ENCODE results near the gene TIMM22.

The TIMM22 gene

GRCh38 chr17:968812-969730, 27.9 kb upstream of the TIMM22 start (continued):
- TF ChIP-seq PBX3 (CRISPR knock-in tag; IDR thresholded peaks at IDR 0.05) (no peak), OSR2 (tag by site-specific recombination; IDR thresholded peaks at IDR 0.05) (peak; percentile 57; the same call in 1 of the 2 replicates), ZNF596 (tag by site-specific recombination; IDR thresholded peaks at IDR 0.05) (peak; percentile 75), ZNF350 (tag by site-specific recombination; IDR thresholded peaks at IDR 0.05) (no peak), ZNF701 (tag by site-specific recombination; IDR thresholded peaks at IDR 0.05) (no peak), ZNF692 (tag by site-specific recombination; IDR thresholded peaks at IDR 0.05) (no peak), ZNF292 (tag by site-specific recombination; IDR thresholded peaks at IDR 0.05; ENCODE audit: borderline replicate concordance, low read depth) (no peak), ZNF112 (tag by site-specific recombination; IDR thresholded peaks at IDR 0.05) (no peak), ZSCAN23 (tag by site-specific recombination; IDR thresholded peaks at IDR 0.05) (no peak), ZNF16 (tag by site-specific recombination; IDR thresholded peaks at IDR 0.05; ENCODE audit: low read depth) (no peak), ZFP41 (tag by site-specific recombination; IDR thresholded peaks at IDR 0.05; ENCODE audit: borderline replicate concordance) (no peak), INSM2 (tag by site-specific recombination; IDR thresholded peaks at IDR 0.05) (peak; percentile 79; the same call in 1 of the 2 replicates), HIC1 (tag by site-specific recombination; IDR thresholded peaks at IDR 0.05) (0 out of 2 replicates have a peak, but pooled peaks have one; percentile 19), ZNF174 (tag by site-specific recombination; IDR thresholded peaks at IDR 0.05) (no peak), ZNF341 (tag by site-specific recombination; IDR thresholded peaks at IDR 0.05; ENCODE audit: low read depth) (peak; percentile 63; the same call in 1 of the 2 replicates), PRDM6 (tag by site-specific recombination; IDR thresholded peaks at IDR 0.05) (peak; percentile 81), TSHZ1 (tag by site-specific recombination; IDR thresholded peaks at IDR 0.05; ENCODE audit: borderline replicate concordance) (no peak), ZNF830 (tag by site-specific recombination; IDR thresholded peaks at IDR 0.05; ENCODE audit: low read depth) (no peak), ZNF76 (tag by site-specific recombination; IDR thresholded peaks at IDR 0.05; ENCODE audit: borderline replicate concordance, low read depth) (peak; percentile 36; the same call in 1 of the 2 replicates), KLF10 (tag by site-specific recombination; IDR thresholded peaks at IDR 0.05) (peak; percentile 64), KLF16 (tag by site-specific recombination; IDR thresholded peaks at IDR 0.05) (peak; percentile 52), ZNF600 (tag by site-specific recombination; IDR thresholded peaks at IDR 0.05) (peak; percentile 89), PATZ1 (tag by site-specific recombination; IDR thresholded peaks at IDR 0.05) (peak; percentile 40; the same call in 1 of the 2 replicates), ZNF19 (tag by site-specific recombination; IDR thresholded peaks at IDR 0.05; ENCODE audit: low read depth) (no peak)

All from HEK293 (cell line).